Endothelial cell of umbilical vein (primary cell): ENCODE measurements around the gene RPS2. TPM values are rescaled to one million over a fixed set of nuclear protein-coding genes. Genes with fewer than 3 reads are reported as not detected.

Source experiments
- BruUV-seq: library from RNA; stranded (reverse); fragments of 400-500 nt; replicated peaks from 2 replicates; lab custom pipeline; 2021; lab: Mats Ljungman, UMichigan
- CTCF ChIA-PET: fragments of 300-600, 350-600 bp; sonication (Branson Sonifier 250); formaldehyde crosslinking; loops from one replicate; lab custom pipeline; 2021; ENCODE audit warnings: antibody characterized with exemption, inconsistent platforms; lab: Charles Lee
- POLR2A ChIA-PET: fragments of 300-600, 350-600 bp; sonication (Branson Sonifier 250); formaldehyde crosslinking; loops from one replicate; lab custom pipeline; 2021; ENCODE audit warnings: antibody characterized with exemption, inconsistent platforms; lab: Charles Lee
- DNase-seq: peaks from one replicate; pipeline ENCODE4 v3.0.0-alpha.2; 2011; ENCODE audit warnings: low read depth, low spot score
- FAIRE-seq: peaks from 2 replicates; lab custom pipeline; 2011; peaks lifted over from hg19 to GRCh38; lab: Jason Lieb, UNC
- H2AFZ ChIP-seq: 2 replicates; pipeline ENCODE4 v1.6.0; 2012; ENCODE audit warnings: low read depth, low read length, control low read depth, inconsistent platforms
- H3K27ac ChIP-seq: 2 replicates; pipeline ENCODE4 v1.5.1; 2011; ENCODE audit warnings: low read depth, mild to moderate bottlenecking, control low read depth, low read length, moderate library complexity; ENCODE audit not compliant: insufficient read depth
- H3K27me3 ChIP-seq, 2 experiments: 2 replicates each; pipeline versions ENCODE4 v1.6.0 to v1.6.1; 2011; ENCODE audit warnings: low read length in 2 of 2, mixed read lengths in 1 of 2; ENCODE audit not compliant: control insufficient read depth in 2 of 2, insufficient read depth in 2 of 2
- H3K36me3 ChIP-seq, 2 experiments: 2 replicates in 1 of 2; 3 replicates in 1 of 2; pipeline ENCODE4 v1.5.1; 2011; ENCODE audit warnings: low read length in 2 of 2, mild to moderate bottlenecking in 1 of 2, moderate library complexity in 1 of 2; ENCODE audit not compliant: control insufficient read depth in 2 of 2, insufficient read depth in 2 of 2; ENCODE audit errors: extremely low read depth in 1 of 2
- H3K4me1 ChIP-seq: 3 replicates; pipeline ENCODE4 v1.5.1; 2011; ENCODE audit warnings: mild to moderate bottlenecking, low read length; ENCODE audit not compliant: control insufficient read depth, insufficient read depth; ENCODE audit errors: extremely low read depth
- H3K4me2 ChIP-seq: 2 replicates; pipeline ENCODE4 v1.6.1; 2011; ENCODE audit warnings: low read length, control low read depth, mixed read lengths; ENCODE audit not compliant: insufficient read depth
- H3K4me3 ChIP-seq, 3 experiments: fragments of 200-600 bp in 1 of 3; sonication (generic), shearing (Covaris generic) in 1 of 3; replicated peaks in 1 of 3; 2 replicates each; pipeline ENCODE4 v1.5.1; 2011 to 2016; ENCODE audit warnings: control low read depth in 3 of 3, low read length in 3 of 3, mild to moderate bottlenecking in 2 of 3, inconsistent platforms in 1 of 3, low read depth in 1 of 3, moderate library complexity in 1 of 3; ENCODE audit not compliant: insufficient read depth in 1 of 3
- H3K79me2 ChIP-seq: 2 replicates; pipeline ENCODE4 v1.6.0; 2012; ENCODE audit warnings: low read length, inconsistent platforms; ENCODE audit not compliant: control insufficient read depth, insufficient read depth
- H3K9ac ChIP-seq: replicated peaks from 2 replicates; pipeline ENCODE3; 2011; ENCODE audit warnings: low read length, control low read depth; ENCODE audit not compliant: insufficient read depth; ENCODE audit errors: extremely low read depth
- H3K9me1 ChIP-seq: replicated peaks from 3 replicates; pipeline ENCODE4 v1.6.0; 2011; ENCODE audit warnings: mild to moderate bottlenecking, low read length; ENCODE audit not compliant: control insufficient read depth, insufficient read depth; ENCODE audit errors: extremely low read depth
- H3K9me3 ChIP-seq: replicated peaks from 2 replicates; pipeline ENCODE4 v1.5.1; 2012; ENCODE audit warnings: low read length, inconsistent platforms; ENCODE audit not compliant: control insufficient read depth, insufficient read depth
- H4K20me1 ChIP-seq: replicated peaks from 2 replicates; pipeline ENCODE3; 2011; ENCODE audit warnings: mild to moderate bottlenecking, low read length; ENCODE audit not compliant: control insufficient read depth, insufficient read depth; ENCODE audit errors: extremely low read depth
- CTCF ChIP-seq, 2 donors: IDR thresholded peaks; 1 replicate in 1 of 2; 2 replicates in 1 of 2; pipeline ENCODE4 v1.5.1; 2011; ENCODE audit warnings: low read length in 2 of 2, mild to moderate bottlenecking in 2 of 2, moderate library complexity in 2 of 2, control low read depth in 1 of 2, inconsistent platforms in 1 of 2, low read depth in 1 of 2; ENCODE audit not compliant: insufficient read depth in 1 of 2; ENCODE audit errors: extremely low read depth in 1 of 2
- EZH2 ChIP-seq: IDR thresholded peaks from 2 replicates; pipeline ENCODE4 v1.6.1; 2012; ENCODE audit warnings: borderline replicate concordance, low read depth, mild to moderate bottlenecking, moderate library complexity, low read length, inconsistent platforms; ENCODE audit not compliant: severe bottlenecking
- FOS ChIP-seq: IDR thresholded peaks from 2 replicates; pipeline ENCODE4 v1.6.1; 2011; ENCODE audit warnings: mild to moderate bottlenecking, low read length, moderate library complexity, borderline replicate concordance; ENCODE audit not compliant: insufficient read depth
- GATA2 ChIP-seq: IDR thresholded peaks from 2 replicates; pipeline ENCODE4 v1.7.0; 2011; ENCODE audit warnings: low read depth, mild to moderate bottlenecking, moderate library complexity, mixed read lengths, low read length; ENCODE audit not compliant: insufficient read length, insufficient read depth
- JUN ChIP-seq: IDR thresholded peaks from 2 replicates; pipeline ENCODE4 v1.6.1; 2011; ENCODE audit warnings: borderline replicate concordance, low read depth; ENCODE audit not compliant: insufficient read length, insufficient read depth
- MAX ChIP-seq: IDR thresholded peaks from 2 replicates; pipeline ENCODE4 v1.6.1; 2011; ENCODE audit not compliant: insufficient read depth, insufficient read length
- MYC ChIP-seq: IDR thresholded peaks from one replicate; pipeline ENCODE4 v1.6.1; 2011; ENCODE audit warnings: mild to moderate bottlenecking, low read depth, low read length
- POLR2A ChIP-seq: IDR thresholded peaks from 2 replicates; pipeline ENCODE4 v1.6.1; 2012; ENCODE audit warnings: low read depth, mild to moderate bottlenecking, control low read depth, low read length
- POLR2AphosphoS5 ChIP-seq: IDR thresholded peaks from 2 replicates; pipeline ENCODE4 v1.6.1; 2012; ENCODE audit warnings: low read depth, mild to moderate bottlenecking, control low read depth, low read length, moderate library complexity; ENCODE audit not compliant: insufficient read depth
- dilution Hi-C: fragments of 300-500 bp; cut with MboI; formaldehyde crosslinking; loops from one replicate; pipeline ENCODE4 v1.15.0; 2019; ENCODE audit warnings: low sequenced_read_pairs; ENCODE audit not compliant: extremely low pct_ligation_motif_present
- intact Hi-C: fragments of 100-400 bp; cut with micrococcal nuclease; formaldehyde crosslinking; loops from one replicate; pipeline ENCODE4 v1.10.0; 2022
- polyA plus RNA-seq, 4 experiments: library from polyadenylated mRNA; depleted of rRNA in 3 of 4; stranded (reverse) in 3 of 4; unstranded in 1 of 4; fragments of >200 nt; gene quantifications; 2 replicates each; pipeline versions ENCODE4 v1.2.1 to v1.2.3, GENCODE V29; 2011 to 2012; ENCODE audit warnings: missing spikeins in 1 of 4
- total RNA-seq: library from RNA; stranded (reverse); gene quantifications from 2 replicates; pipeline ENCODE4 v1.2.3, GENCODE V29; 2021

RPS2 gene
- total and polyA plus RNA-seq, 2 donors (not counting 3 experiments of a cell fraction or from before 2014, with no cell fraction given) = 2,793 to 9,021 TPM

GRCh38 chr16:1936945-1937479 is 27.6 kb downstream of the RPS2 start:
- no peak for DNase-seq
- no peak overlapping the region for H3K4me2 ChIP-seq
- no peak overlapping the region for H3K9ac ChIP-seq
- peaks cover 4% of the 10 kb centered on the region for H3K4me1 ChIP-seq
- no peaks in the 10 kb centered on the region for H3K79me2 ChIP-seq
- no peaks in the 10 kb centered on the region for H4K20me1 ChIP-seq
- FAIRE-seq = no peak
- no peaks in the 10 kb centered on the region for H3K27me3 ChIP-seq
- ChIA-PET CTCF (no interaction called here), POLR2A (no interaction called here)
- H3K36me3 ChIP-seq = peaks cover 0 to 15% of the 10 kb centered on the region in 2 experiments
- no peaks in the 10 kb centered on the region for H3K9me3 ChIP-seq
- TF ChIP-seq MAX (no peak), JUN (no peak), GATA2 (no peak)
- no peak overlapping the region for H3K27ac ChIP-seq
- H3K4me3 ChIP-seq = no peak overlapping the region
- intact Hi-C loops (no loop called here), dilution Hi-C loops (no loop called here)
- no TSS peak for BruUV-seq
- no peak overlapping the region for H2AFZ ChIP-seq
- H3K9me1 ChIP-seq = no peaks in the 10 kb centered on the region

GRCh38 chr16:1933097-1933661 is 31.4 kb downstream of the RPS2 start:
- no peak overlapping the region for H3K4me2 ChIP-seq
- CTCF ChIA-PET = no interaction called here
- no peaks in the 10 kb centered on the region for H3K9me3 ChIP-seq
- no peak overlapping the region for H3K27ac ChIP-seq
- no peaks in the 10 kb centered on the region for H3K79me2 ChIP-seq
- peaks cover 0 to 1% of the 10 kb centered on the region in 2 experiments for H3K36me3 ChIP-seq
- POLR2A ChIA-PET = no interaction called here
- H3K27me3 ChIP-seq = no peaks in the 10 kb centered on the region
- no peaks in the 10 kb centered on the region for H3K4me1 ChIP-seq
- H3K4me3 ChIP-seq = no peak overlapping the region
- BruUV-seq = no TSS peak
- intact Hi-C loops = no loop called here
- H3K9ac ChIP-seq = no peak overlapping the region
- DNase-seq (no peak), FAIRE-seq (no peak)
- H2AFZ ChIP-seq = no peak overlapping the region
- no peaks in the 10 kb centered on the region for H4K20me1 ChIP-seq
- dilution Hi-C loops = no loop called here
- TF ChIP-seq POLR2A = no peak
- TF ChIP-seq MAX = no peak
- TF ChIP-seq GATA2 = no peak
- no peak for TF ChIP-seq POLR2AphosphoS5
- TF ChIP-seq CTCF (IDR thresholded peaks at IDR 0.05; ENCODE audit: extremely low read depth in 1 of 2, insufficient read depth in 1 of 2, low read depth in 1 of 2, low read length in 2 of 2) = no peak
- TF ChIP-seq EZH2 = no peak
- TF ChIP-seq JUN = no peak
- no peak for TF ChIP-seq FOS
- no peak for TF ChIP-seq MYC
- no peaks in the 10 kb centered on the region for H3K9me1 ChIP-seq
